Astrocyte (in vitro differentiated cells and primary cell): ENCODE measurements around the gene RPP25.

Source experiments
- EZH2 ChIP-seq: IDR thresholded peaks from 2 replicates; pipeline ENCODE4 v1.6.1; 2012; ENCODE audit warnings: mild to moderate bottlenecking, low read length, inconsistent platforms; ENCODE audit not compliant: insufficient read depth
- TF ChIP-seq, protein P1 (sequence below): IDR thresholded peaks from 2 replicates; pipeline ENCODE4 v1.5.1; 2011; ENCODE audit warnings: low read depth, mild to moderate bottlenecking, inconsistent platforms, low read length, moderate library complexity; ENCODE audit not compliant: insufficient read depth

DNA sequence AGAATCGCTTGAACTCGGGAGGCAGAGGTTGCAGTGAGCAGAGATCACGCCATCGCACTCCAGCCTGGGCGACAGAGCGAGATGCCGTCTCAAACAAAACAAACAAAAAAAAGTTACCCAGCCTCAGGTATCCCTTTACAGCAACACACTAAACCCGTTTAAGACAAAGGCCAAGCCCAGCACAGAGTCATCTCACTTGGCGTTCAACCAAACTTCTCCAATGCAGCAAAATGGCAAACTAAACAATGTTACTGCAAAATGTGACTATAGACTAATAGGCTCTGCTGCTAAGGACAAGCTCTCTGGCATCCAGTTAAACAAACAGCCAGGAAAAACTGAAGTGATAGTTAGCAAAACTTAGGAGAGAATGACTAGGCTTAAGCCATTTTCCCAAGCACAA is 43.5 kb downstream of the RPP25 start:
- TF ChIP-seq, protein P1, sequence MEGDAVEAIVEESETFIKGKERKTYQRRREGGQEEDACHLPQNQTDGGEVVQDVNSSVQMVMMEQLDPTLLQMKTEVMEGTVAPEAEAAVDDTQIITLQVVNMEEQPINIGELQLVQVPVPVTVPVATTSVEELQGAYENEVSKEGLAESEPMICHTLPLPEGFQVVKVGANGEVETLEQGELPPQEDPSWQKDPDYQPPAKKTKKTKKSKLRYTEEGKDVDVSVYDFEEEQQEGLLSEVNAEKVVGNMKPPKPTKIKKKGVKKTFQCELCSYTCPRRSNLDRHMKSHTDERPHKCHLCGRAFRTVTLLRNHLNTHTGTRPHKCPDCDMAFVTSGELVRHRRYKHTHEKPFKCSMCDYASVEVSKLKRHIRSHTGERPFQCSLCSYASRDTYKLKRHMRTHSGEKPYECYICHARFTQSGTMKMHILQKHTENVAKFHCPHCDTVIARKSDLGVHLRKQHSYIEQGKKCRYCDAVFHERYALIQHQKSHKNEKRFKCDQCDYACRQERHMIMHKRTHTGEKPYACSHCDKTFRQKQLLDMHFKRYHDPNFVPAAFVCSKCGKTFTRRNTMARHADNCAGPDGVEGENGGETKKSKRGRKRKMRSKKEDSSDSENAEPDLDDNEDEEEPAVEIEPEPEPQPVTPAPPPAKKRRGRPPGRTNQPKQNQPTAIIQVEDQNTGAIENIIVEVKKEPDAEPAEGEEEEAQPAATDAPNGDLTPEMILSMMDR: no peak
- TF ChIP-seq EZH2: no peak
